HepG2 (cell line): ENCODE results near the gene GH2. TPM values are rescaled to one million over a fixed set of nuclear protein-coding genes. Genes with fewer than 3 reads are reported as not detected.

Experiments
- ATAC-seq: fragments of 200-7000 bp; cut with Tn5 transposase; 3 replicates; pipeline ENCODE4 v1.9.1; 2020; ENCODE audit warnings: mild to moderate bottlenecking, moderate library complexity
- BruUV-seq: library from RNA; stranded (reverse); fragments of 400-500 nt; replicated peaks from 2 replicates; lab custom pipeline; 2021; lab: Mats Ljungman, UMichigan
- CTCF ChIA-PET: fragments of 300-600 bp; formaldehyde crosslinking; extraction: SDS; loops from one replicate; lab custom pipeline; 2021; ENCODE audit warnings: low total read pairs, inconsistent platforms, low intra/inter-chr PET ratio; lab: Yijun Ruan, JAX
- POLR2A ChIA-PET: fragments of 350-600 bp; sonication (Branson Sonifier 250); formaldehyde crosslinking; loops from one replicate; lab custom pipeline; 2020; ENCODE audit warnings: antibody characterized with exemption, inconsistent platforms; lab: Yijun Ruan, JAX
- DNase-seq: peaks from one replicate; pipeline ENCODE4 v3.0.0-alpha.2; 2015; ENCODE audit warnings: low spot score
- FAIRE-seq: peaks from 3 replicates; lab custom pipeline; 2011; peaks lifted over from hg19 to GRCh38; lab: Jason Lieb, UNC
- H2AFZ ChIP-seq: one replicate; pipeline ENCODE4 v1.6.1; 2011; ENCODE audit warnings: low read length, inconsistent platforms
- H3K27ac ChIP-seq: fragments of 300-600 bp; 3 replicates; pipeline ENCODE4 v1.8.0; 2011; ENCODE audit warnings: mixed run types, mild to moderate bottlenecking, mixed read lengths, low read length, inconsistent platforms; ENCODE audit not compliant: insufficient read depth; ENCODE audit errors: extremely low read length
- H3K27me3 ChIP-seq, 2 experiments: fragments of 200-600 bp in 1 of 2; 2 replicates in 1 of 2; 3 replicates in 1 of 2; pipeline versions ENCODE4 v1.6.0 to v1.8.0; 2011; ENCODE audit warnings: low read length in 2 of 2, mild to moderate bottlenecking in 2 of 2, moderate library complexity in 2 of 2, inconsistent platforms in 1 of 2; ENCODE audit not compliant: insufficient read depth in 2 of 2, control insufficient read depth in 1 of 2
- H3K36me3 ChIP-seq, 2 experiments: fragments of 200-600 bp in 1 of 2; replicated peaks in 1 of 2; 2 replicates in 1 of 2; 3 replicates in 1 of 2; pipeline versions ENCODE4 v1.5.1 to v1.8.0; 2011; ENCODE audit warnings: low read length in 2 of 2, inconsistent platforms in 1 of 2; ENCODE audit not compliant: insufficient read depth in 2 of 2, control insufficient read depth in 1 of 2
- H3K4me1 ChIP-seq: 2 replicates; pipeline ENCODE4 v1.5.1; 2012; ENCODE audit warnings: low read length, inconsistent platforms; ENCODE audit not compliant: insufficient read depth
- H3K4me2 ChIP-seq: 2 replicates; pipeline ENCODE4 v1.6.0; 2011; ENCODE audit warnings: low read depth, low read length, inconsistent platforms
- H3K4me3 ChIP-seq, 3 experiments: fragments of 200-600 bp in 1 of 3; sonication (generic), shearing (Covaris generic) in 1 of 3; replicated peaks in 1 of 3; 2 replicates each; pipeline ENCODE4 v1.5.1; 2011 to 2016; ENCODE audit warnings: low read length in 3 of 3, inconsistent platforms in 2 of 3, low read depth in 2 of 3, mild to moderate bottlenecking in 2 of 3, control low read depth in 1 of 3, mixed read lengths in 1 of 3; ENCODE audit not compliant: insufficient read depth in 1 of 3
- H3K79me2 ChIP-seq: one replicate; pipeline ENCODE4 v1.6.1; 2011; ENCODE audit warnings: low read length, inconsistent platforms; ENCODE audit not compliant: insufficient read depth
- H3K9ac ChIP-seq: 2 replicates; pipeline ENCODE4 v1.6.0; 2011; ENCODE audit warnings: mild to moderate bottlenecking, low read depth, low read length, inconsistent platforms; ENCODE audit not compliant: insufficient read depth
- H3K9me3 ChIP-seq: 2 replicates; pipeline ENCODE4 v1.5.1; 2012; ENCODE audit warnings: mild to moderate bottlenecking, low read length
- H4K20me1 ChIP-seq: 2 replicates; pipeline ENCODE4 v1.6.0; 2011; ENCODE audit warnings: inconsistent platforms, mild to moderate bottlenecking, low read length, moderate library complexity; ENCODE audit not compliant: insufficient read depth
- ATF6 ChIP-seq: sonication (generic); formaldehyde crosslinking; conservative IDR thresholded peaks from 2 replicates; pipeline ENCODE4 v1.4.0; 2020; ENCODE audit warnings: missing genetic modification reagents
- MAF1 ChIP-seq: sonication (generic); formaldehyde crosslinking; IDR thresholded peaks from 2 replicates; pipeline ENCODE4 v1.5.0; 2020; ENCODE audit warnings: missing genetic modification reagents, borderline replicate concordance
- MXD3 ChIP-seq: IDR thresholded peaks from 2 replicates; pipeline ENCODE4 v1.6.1; 2016; ENCODE audit warnings: mild to moderate bottlenecking, missing biosample characterization, missing genetic modification reagents
- NRL ChIP-seq: sonication (generic); formaldehyde crosslinking; IDR thresholded peaks from 2 replicates; pipeline ENCODE4 v1.5.0; 2020; ENCODE audit warnings: missing genetic modification reagents, mild to moderate bottlenecking, moderate library complexity, borderline replicate concordance
- ZFP91 ChIP-seq: sonication (generic); formaldehyde crosslinking; IDR thresholded peaks from 2 replicates; pipeline ENCODE4 v1.9.0; 2022; ENCODE audit warnings: missing genetic modification reagents, mild to moderate bottlenecking, borderline replicate concordance
- ZNF816 ChIP-seq: sonication (generic); formaldehyde crosslinking; IDR thresholded peaks from 2 replicates; pipeline ENCODE4 v1.8.0; 2022; ENCODE audit warnings: missing genetic modification reagents, mild to moderate bottlenecking, borderline replicate concordance
- ZSCAN25 ChIP-seq: sonication (generic); formaldehyde crosslinking; IDR thresholded peaks from 2 replicates; pipeline ENCODE4 v1.8.0; 2022; ENCODE audit warnings: mild to moderate bottlenecking, missing genetic modification reagents
- WGBS: methylation state at CpG from one replicate; pipeline ENCODE4 v1.1.6; 2017; ENCODE audit warnings: low lambda C conversion rate; 5-methylcytosine and 5-hydroxymethylcytosine counted together
- in situ Hi-C: cut with HindIII; loops from 2 replicates; pipeline ENCODE4 v1.10.0; 2017; ENCODE audit warnings: low pct_unique_long_range_greater_than_20kb; ENCODE audit not compliant: extremely low pct_ligation_motif_present
- intact Hi-C: fragments of 100-400 bp; cut with micrococcal nuclease; formaldehyde crosslinking; loops from one replicate; pipeline ENCODE4 v1.10.0; 2022; ENCODE audit not compliant: unreplicated experiment
- polyA plus RNA-seq, 8 experiments: library from polyadenylated mRNA; depleted of rRNA in 3 of 8; stranded (reverse) in 7 of 8; unstranded in 1 of 8; fragments of >200 nt; fragmentation: Illumina TruSeq in 4 of 8; extraction: Trizol in 4 of 8; gene quantifications; 2 replicates each; pipeline versions ENCODE4 v1.2.1 to v1.2.3, GENCODE V29; 2011 to 2016; ENCODE audit warnings: low read depth in 4 of 8, missing spikeins in 1 of 8, mixed read lengths in 1 of 8; ENCODE audit not compliant: insufficient read depth in 1 of 8
- total RNA-seq, 5 experiments: library from RNA; depleted of rRNA; stranded (reverse); fragments of >200 nt; fragmentation: Illumina TruSeq; extraction: Trizol; gene quantifications; 2 replicates each; pipeline ENCODE4 v1.2.3, GENCODE V29; 2016; ENCODE audit warnings: low read depth in 1 of 5

The GH2 gene
- total and polyA plus RNA-seq, 2 of the 13 experiments (the other 11 are each of a cell fraction or from before 2014, with no cell fraction given): not detected

GRCh38 chr17:63928966-63929695 is 47.4 kb upstream of the GH2 start:
- no peak overlapping the region for H3K27ac ChIP-seq
- H3K36me3 ChIP-seq: no peaks in the 10 kb centered on the region
- peaks cover 18 to 78% of the 10 kb centered on the region in 2 experiments for H3K27me3 ChIP-seq
- intact Hi-C loops: no loop called here
- CTCF ChIA-PET: no interaction called here
- POLR2A ChIA-PET: no interaction called here
- no peak overlapping the region for H2AFZ ChIP-seq
- ATAC-seq (no peak), DNase-seq (no peak), FAIRE-seq (no peak)
- peaks cover 21% of the 10 kb centered on the region for H3K4me1 ChIP-seq
- no peak overlapping the region for H3K4me3 ChIP-seq
- WGBS: 40% methylated on average over 5 of the region's 10 CpGs
- no peak overlapping the region for H3K9ac ChIP-seq
- no TSS peak for BruUV-seq
- H4K20me1 ChIP-seq: no peaks in the 10 kb centered on the region; the same call in 1 of the 2 replicates
- no peak for TF ChIP-seq ZNF816
- no peak for TF ChIP-seq ZSCAN25 (CRISPR knock-in tag)
- no peak for TF ChIP-seq ATF6 (CRISPR knock-in tag)
- no peak for TF ChIP-seq NRL (CRISPR knock-in tag)
- no peak for TF ChIP-seq MXD3 (CRISPR knock-in tag)
- no peak for TF ChIP-seq ZFP91
- no peak for TF ChIP-seq MAF1 (CRISPR knock-in tag)
- H3K79me2 ChIP-seq: no peaks in the 10 kb centered on the region
- no peaks in the 10 kb centered on the region for H3K9me3 ChIP-seq
- in situ Hi-C loops: loop anchor here (10.0 kb wide), 1 partner anchor 206 kb away; the partner anchor contains the start of gene ERN1
- H3K4me2 ChIP-seq: no peak overlapping the region
